ENCODE data around the gene CD44.

CD44 gene

GRCh38 chr11:35238882-35239281 lies 99.9 kb downstream of the CD44 start:
- TF ChIP-seq TOX (CRISPR knock-in tag; IDR thresholded peaks at IDR 0.05; ENCODE audit: borderline replicate concordance): no peak
- no peak for ATAC-seq

- ATAC-seq: no peak
- no peak for TF ChIP-seq PPARA (CRISPR knock-in tag; IDR thresholded peaks at IDR 0.05; ENCODE audit: borderline replicate concordance)
- TF ChIP-seq SNAI2 (CRISPR knock-in tag; IDR thresholded peaks at IDR 0.05): no peak
- no peak for TF ChIP-seq TSHZ2 (CRISPR knock-in tag; IDR thresholded peaks at IDR 0.05)
- TF ChIP-seq CSRNP3 (CRISPR knock-in tag; IDR thresholded peaks at IDR 0.05): no peak
- TF ChIP-seq CSDC2 (CRISPR knock-in tag; IDR thresholded peaks at IDR 0.05): no peak
- no peak for TF ChIP-seq ZC3H10 (CRISPR knock-in tag; IDR thresholded peaks at IDR 0.05)
- TF ChIP-seq POU6F1 (CRISPR knock-in tag; IDR thresholded peaks at IDR 0.05; ENCODE audit: borderline replicate concordance, low read depth): no peak
- no peak for TF ChIP-seq OSR1 (CRISPR knock-in tag; IDR thresholded peaks at IDR 0.05)
- no peak for TF ChIP-seq TOX (CRISPR knock-in tag; IDR thresholded peaks at IDR 0.05; ENCODE audit: borderline replicate concordance)
- TF ChIP-seq ESRRG (CRISPR knock-in tag; IDR thresholded peaks at IDR 0.05): no peak
- TF ChIP-seq GLIS3 (CRISPR knock-in tag; IDR thresholded peaks at IDR 0.05): no peak
- no peak for TF ChIP-seq ZFP3 (CRISPR knock-in tag; IDR thresholded peaks at IDR 0.05)
- TF ChIP-seq CREB5 (CRISPR knock-in tag; IDR thresholded peaks at IDR 0.05; ENCODE audit: low read depth): no peak
- TF ChIP-seq ZNF70 (CRISPR knock-in tag; IDR thresholded peaks at IDR 0.05): no peak
- TF ChIP-seq ZNF8 (CRISPR knock-in tag; IDR thresholded peaks at IDR 0.05): no peak
- TF ChIP-seq ZFP30 (CRISPR knock-in tag; IDR thresholded peaks at IDR 0.05): no peak
- no peak for TF ChIP-seq RARB (CRISPR knock-in tag; IDR thresholded peaks at IDR 0.05)
- no peak for TF ChIP-seq ARNTL (CRISPR knock-in tag; IDR thresholded peaks at IDR 0.05; ENCODE audit: borderline replicate concordance, low read depth)
- TF ChIP-seq ZNF565 (CRISPR knock-in tag; conservative IDR thresholded peaks at IDR 0.05; ENCODE audit: low read depth): no peak
Measured at GRCh38 chr11:35239471-35240075, 100.6 kb downstream of the CD44 start.

- no peak for TF ChIP-seq ZNF70 (CRISPR knock-in tag; IDR thresholded peaks at IDR 0.05)
- no peak for TF ChIP-seq ESRRG (CRISPR knock-in tag; IDR thresholded peaks at IDR 0.05)
- no peak for TF ChIP-seq ZC3H10 (CRISPR knock-in tag; IDR thresholded peaks at IDR 0.05)
- TF ChIP-seq CSDC2 (CRISPR knock-in tag; IDR thresholded peaks at IDR 0.05): no peak
- TF ChIP-seq POU6F1 (CRISPR knock-in tag; IDR thresholded peaks at IDR 0.05; ENCODE audit: borderline replicate concordance, low read depth): no peak
- no peak for TF ChIP-seq PPARA (CRISPR knock-in tag; IDR thresholded peaks at IDR 0.05; ENCODE audit: borderline replicate concordance)
- no peak for TF ChIP-seq TOX (CRISPR knock-in tag; IDR thresholded peaks at IDR 0.05; ENCODE audit: borderline replicate concordance)
- TF ChIP-seq ISL1 (CRISPR knock-in tag; IDR thresholded peaks at IDR 0.05): no peak
- no peak for TF ChIP-seq GLIS3 (CRISPR knock-in tag; IDR thresholded peaks at IDR 0.05)
- no peak for ATAC-seq
Measured at GRCh38 chr11:35241083-35241482, 102.1 kb downstream of the CD44 start.
